ENCODE data around the gene SHC2. TPM values are rescaled to one million over a fixed set of nuclear protein-coding genes. Genes with fewer than 3 reads are reported as not detected.

SHC2 gene
- total RNA-seq, 2 donors from 2014 or later: 119 to 137 TPM

DNA sequence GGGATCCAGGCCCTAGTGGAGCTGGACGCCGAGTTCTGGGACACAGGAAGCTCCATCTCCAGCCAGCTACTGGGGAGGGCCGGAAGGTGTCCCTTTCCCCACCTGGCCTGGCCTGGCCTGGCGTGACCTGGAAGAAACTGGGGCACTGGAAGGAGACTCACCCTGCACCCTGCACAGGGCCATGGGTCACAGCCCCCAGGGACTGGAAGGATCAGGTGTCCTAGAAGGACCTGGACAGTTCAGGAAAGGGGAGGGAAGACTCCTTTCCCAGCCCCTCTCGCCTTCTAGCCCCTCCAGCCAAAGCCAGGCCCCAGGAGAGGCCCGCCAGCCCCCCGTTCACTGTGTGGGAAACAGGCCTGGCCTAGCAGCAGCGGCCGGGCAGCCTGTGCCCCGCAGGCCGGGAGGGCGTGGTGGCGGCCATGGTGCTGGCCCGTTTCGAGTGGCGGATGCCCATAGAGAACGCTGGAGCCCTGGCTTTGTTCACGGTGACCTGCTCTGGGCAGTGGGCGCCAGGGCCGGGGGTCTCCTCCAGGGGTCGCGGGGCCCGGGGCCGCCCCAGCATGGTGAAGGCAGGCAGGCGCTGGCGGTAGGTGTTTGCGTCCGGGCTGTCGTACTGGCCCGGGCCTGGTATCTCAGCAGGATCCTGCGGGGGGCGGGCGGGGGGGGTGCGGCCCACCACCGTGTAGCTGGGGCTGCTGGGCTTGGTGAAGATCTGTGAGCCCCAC is 2.8 kb upstream of the SHC2 start:
- intact Hi-C loops (cut with DNase I): no loop called here
- no peak for ATAC-seq
- 76 to 85% methylated on average over 4 to 24 of the region's 35 CpGs for WGBS, 2 donors
- Histone ChIP-seq H3K4me3 (no peak overlapping the region), H3K27ac (no peak overlapping the region), H3K9me3 (no peaks in the 10 kb centered on the region), H3K36me3 (replicated peaks in 1 of 2; ENCODE audit: insufficient read depth in 1 of 2, low read depth in 2 of 2) (no peaks in the 10 kb centered on the region), H3K27me3 (no peaks in the 10 kb centered on the region), H3K4me1 (peaks cover 15% of the 10 kb centered on the region)
- no peak for TF ChIP-seq POLR2A (IDR thresholded peaks at IDR 0.05)
- TF ChIP-seq, protein P1, sequence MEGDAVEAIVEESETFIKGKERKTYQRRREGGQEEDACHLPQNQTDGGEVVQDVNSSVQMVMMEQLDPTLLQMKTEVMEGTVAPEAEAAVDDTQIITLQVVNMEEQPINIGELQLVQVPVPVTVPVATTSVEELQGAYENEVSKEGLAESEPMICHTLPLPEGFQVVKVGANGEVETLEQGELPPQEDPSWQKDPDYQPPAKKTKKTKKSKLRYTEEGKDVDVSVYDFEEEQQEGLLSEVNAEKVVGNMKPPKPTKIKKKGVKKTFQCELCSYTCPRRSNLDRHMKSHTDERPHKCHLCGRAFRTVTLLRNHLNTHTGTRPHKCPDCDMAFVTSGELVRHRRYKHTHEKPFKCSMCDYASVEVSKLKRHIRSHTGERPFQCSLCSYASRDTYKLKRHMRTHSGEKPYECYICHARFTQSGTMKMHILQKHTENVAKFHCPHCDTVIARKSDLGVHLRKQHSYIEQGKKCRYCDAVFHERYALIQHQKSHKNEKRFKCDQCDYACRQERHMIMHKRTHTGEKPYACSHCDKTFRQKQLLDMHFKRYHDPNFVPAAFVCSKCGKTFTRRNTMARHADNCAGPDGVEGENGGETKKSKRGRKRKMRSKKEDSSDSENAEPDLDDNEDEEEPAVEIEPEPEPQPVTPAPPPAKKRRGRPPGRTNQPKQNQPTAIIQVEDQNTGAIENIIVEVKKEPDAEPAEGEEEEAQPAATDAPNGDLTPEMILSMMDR (IDR thresholded peaks at IDR 0.05): no peak
- no peak for DNase-seq

DNA sequence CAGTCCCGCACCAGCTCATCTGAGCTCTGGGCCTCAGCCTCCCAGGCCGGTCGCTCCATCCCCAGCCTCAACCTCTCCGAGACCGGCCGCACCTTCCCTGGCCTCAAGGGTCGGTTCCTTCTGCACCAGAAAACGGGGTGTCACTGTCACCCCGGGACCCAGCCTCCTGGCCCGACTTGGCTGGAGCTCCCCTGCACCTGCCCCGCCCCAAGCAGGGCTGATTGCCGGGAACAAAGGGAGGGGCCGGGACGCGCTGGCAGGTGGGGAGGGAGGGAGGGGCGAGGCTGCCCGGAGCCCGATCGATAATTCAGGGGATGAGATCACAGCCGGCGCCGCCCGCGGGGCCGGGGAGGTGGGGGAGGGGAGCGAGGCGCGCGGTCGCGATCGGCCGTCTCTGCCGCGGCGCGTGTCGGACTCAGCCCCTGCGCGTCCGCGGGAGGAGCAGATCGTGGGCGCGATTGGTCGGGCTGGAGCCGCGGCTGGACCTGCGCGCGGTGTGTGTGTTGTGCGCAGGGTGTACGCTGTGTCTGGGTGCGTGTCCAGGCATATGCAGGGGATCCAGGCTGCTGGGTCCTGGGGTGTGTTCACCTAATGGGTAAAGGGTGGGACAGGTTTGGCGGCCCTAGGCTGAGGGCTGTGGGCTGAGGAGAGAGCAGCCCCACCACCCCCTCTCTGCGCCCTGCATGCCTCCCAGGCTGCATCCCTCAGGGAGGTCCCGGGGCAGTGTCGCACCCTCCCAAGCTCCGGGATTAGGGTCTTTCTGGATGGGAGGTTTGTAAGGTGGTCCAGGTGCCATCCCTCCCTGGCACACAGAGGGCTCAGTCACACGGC is 1.1 kb upstream of the SHC2 start:
- Histone ChIP-seq H3K9me3 (no peaks in the 10 kb centered on the region), H3K27ac (peak overlapping the region; percentile 85 to 96 (median 90)), H3K4me3 (no peak overlapping the region), H3K36me3 (replicated peaks in 1 of 2; ENCODE audit: insufficient read depth in 1 of 2, low read depth in 2 of 2) (no peaks in the 10 kb centered on the region), H3K27me3 (no peaks in the 10 kb centered on the region), H3K4me1 (peaks cover 29% of the 10 kb centered on the region)
- 0 to 9% methylated on average over 1 to 56 of the region's 60 CpGs for WGBS, 2 donors
- TF ChIP-seq, protein P1 (IDR thresholded peaks at IDR 0.05): no peak
- TF ChIP-seq POLR2A (IDR thresholded peaks at IDR 0.05): peak; percentile 76 to 80 (median 77)
- peak; percentile 85 for ATAC-seq
- peak; percentile 92 to 95 (median 93) for DNase-seq
- intact Hi-C loops (cut with DNase I): no loop called here

DNA sequence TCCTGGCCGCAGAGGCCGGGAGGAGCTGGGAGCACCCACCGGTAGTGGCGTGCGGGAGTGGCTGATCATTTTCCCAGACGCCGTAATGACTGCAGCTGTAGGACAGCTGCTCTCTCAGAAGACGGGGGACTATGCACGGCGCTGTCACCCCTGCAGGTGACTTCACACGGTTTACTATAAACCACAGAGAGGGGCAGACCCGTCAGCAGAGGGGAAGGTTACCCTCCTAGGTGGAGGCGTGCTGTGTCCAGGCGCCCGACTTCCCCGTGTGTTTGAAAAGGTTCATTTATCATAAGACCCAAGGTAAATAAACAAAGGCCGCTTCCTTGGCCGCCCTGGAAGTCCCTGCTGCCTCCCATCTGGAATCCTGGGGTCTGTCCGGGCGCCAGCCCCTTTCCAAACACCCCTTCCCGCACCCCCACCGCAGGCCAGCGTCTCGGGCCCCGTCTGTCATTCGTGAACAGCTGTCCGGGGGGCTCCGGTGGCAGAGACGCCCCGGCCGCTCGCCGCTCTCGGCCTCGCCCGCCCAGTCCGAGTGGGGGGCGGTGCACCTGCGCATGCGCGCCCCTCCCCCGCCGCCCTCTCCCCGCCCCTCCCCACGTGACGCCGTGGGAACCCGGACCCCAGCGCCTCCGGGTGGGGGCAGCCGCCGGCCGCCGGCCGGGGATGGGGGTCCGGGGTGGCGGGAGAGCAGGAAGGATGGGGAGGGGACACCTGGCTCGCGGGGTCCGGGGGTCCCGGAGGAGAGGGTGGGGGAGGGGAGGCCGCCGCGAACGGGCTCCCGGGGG is 915 bp downstream of the SHC2 start:
- intact Hi-C loops (cut with DNase I): no loop called here
- peak; percentile 64 for ATAC-seq

More for the DNA sequence above, 915 bp downstream of the SHC2 start:
- DNase-seq: peak; percentile 74 to 83 (median 81)
- TF ChIP-seq, protein P1 (IDR thresholded peaks at IDR 0.05): no peak
- TF ChIP-seq POLR2A (IDR thresholded peaks at IDR 0.05): peak; percentile 71 to 86 (median 83)
- no peaks in the 10 kb centered on the region for H3K9me3 ChIP-seq
- H3K36me3 ChIP-seq (replicated peaks in 1 of 2; ENCODE audit: insufficient read depth in 1 of 2, low read depth in 2 of 2): no peaks in the 10 kb centered on the region
- WGBS, 2 donors: 2% methylated on average over 38 of the region's 66 CpGs; no CpG with 5 or more reads in 1 of the 2 donors
- H3K27me3 ChIP-seq: no peaks in the 10 kb centered on the region
- H3K4me3 ChIP-seq: peak overlapping the region; percentile 60 to 94
- H3K4me1 ChIP-seq: peaks cover 29% of the 10 kb centered on the region
- peak overlapping the region; percentile 87 to 97 (median 95) for H3K27ac ChIP-seq

All from body of pancreas (tissue), 4 donors.